ENCODE measurements around the gene GLB1L.
A peak's percentile ranks its signal among the peaks of the same experiment; 100 is the strongest.

Gene GLB1L

DNA sequence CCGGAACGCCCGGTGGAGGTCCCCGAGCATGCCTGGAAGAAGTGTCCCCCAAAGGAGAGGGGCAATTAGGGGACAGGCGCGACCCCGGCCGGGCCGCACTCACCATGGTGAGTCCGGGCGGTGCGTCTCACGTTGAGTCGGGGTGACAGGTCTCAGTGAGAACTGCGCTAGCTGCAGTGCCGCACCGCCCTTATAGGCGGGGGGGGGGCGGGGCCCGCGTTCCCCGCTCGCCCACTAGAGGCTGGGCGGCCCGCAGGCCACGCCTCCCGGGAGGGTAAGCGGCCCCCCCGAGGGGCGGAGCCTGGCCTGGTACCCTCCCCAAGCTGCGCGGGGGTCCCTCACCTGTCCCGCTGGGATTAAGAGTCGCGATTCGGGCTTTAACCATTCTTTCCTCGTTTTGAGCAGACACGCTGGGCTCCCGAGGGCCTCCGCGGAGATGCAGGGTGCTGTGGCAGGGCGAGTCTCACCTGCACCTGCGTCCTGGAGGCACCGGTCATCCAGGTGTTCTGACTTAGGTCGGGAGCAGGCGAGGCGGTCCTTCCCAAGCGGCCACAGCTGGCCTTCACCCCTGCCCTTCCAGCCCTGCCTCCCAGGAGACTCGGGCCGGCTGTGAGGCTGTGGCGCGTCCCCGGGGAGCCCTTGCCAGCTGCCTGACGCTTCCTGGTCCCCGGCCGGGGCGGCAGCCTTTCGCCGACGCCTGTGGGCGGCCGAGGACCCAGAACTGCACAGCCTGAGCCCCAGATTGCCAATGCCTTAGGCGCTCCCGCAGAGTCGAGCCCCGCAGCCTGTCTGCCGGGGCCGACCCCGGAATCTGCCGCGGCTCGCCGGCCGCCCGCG lies 8.7 kb upstream of the GLB1L start, which contains the start of gene TUBA4A:
TUBA4A (minus strand) TSS at position 166 of the 837 bp plus-strand sequence; CDS start at position 106, 60 bp downstream.
- DNase-seq (ENCODE audit: low read depth in 2 of 3, low spot score in 1 of 3): peak; percentile 76 to 83 (median 81)

- peak in 2 of 3 donors; percentile 32 to 40 for DNase-seq (ENCODE audit: low read depth in 2 of 3, low spot score in 1 of 3)
Observed at GRCh38 chr2:219252900-219253752, 7.9 kb upstream of the GLB1L start, which contains the start of gene TUBA4B. Gene TUBA4B (plus strand): TSS chr2:219253243. CDS start chr2:219253408, 165 bp downstream.

DNA sequence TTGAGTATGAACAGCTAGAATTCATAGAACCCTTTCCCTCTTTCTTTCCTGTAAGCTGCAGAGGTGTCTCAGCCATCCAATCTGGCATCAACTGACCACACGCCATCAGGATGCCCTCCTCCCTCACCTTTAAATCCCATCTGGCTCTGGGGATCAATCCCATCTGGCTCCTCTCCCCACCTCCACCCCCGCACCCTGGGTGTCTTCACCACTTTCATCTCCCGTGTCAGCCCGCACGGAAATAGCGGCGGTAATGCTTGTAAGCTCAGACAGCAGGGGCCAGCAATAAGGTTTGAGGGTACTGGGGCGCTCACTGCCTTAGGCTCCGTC lies 7.3 kb upstream of the GLB1L start:
- no peak for DNase-seq (ENCODE audit: low read depth in 2 of 3, low spot score in 1 of 3)

- no peak for DNase-seq (ENCODE audit: low read depth in 2 of 3, low spot score in 1 of 3)
Observed at GRCh38 chr2:219252084-219252483, 6.8 kb upstream of the GLB1L start.

GRCh38 chr2:219251656-219252055 lies 6.4 kb upstream of the GLB1L start:
- DNase-seq (ENCODE audit: low read depth in 2 of 3, low spot score in 1 of 3): no peak

DNA sequence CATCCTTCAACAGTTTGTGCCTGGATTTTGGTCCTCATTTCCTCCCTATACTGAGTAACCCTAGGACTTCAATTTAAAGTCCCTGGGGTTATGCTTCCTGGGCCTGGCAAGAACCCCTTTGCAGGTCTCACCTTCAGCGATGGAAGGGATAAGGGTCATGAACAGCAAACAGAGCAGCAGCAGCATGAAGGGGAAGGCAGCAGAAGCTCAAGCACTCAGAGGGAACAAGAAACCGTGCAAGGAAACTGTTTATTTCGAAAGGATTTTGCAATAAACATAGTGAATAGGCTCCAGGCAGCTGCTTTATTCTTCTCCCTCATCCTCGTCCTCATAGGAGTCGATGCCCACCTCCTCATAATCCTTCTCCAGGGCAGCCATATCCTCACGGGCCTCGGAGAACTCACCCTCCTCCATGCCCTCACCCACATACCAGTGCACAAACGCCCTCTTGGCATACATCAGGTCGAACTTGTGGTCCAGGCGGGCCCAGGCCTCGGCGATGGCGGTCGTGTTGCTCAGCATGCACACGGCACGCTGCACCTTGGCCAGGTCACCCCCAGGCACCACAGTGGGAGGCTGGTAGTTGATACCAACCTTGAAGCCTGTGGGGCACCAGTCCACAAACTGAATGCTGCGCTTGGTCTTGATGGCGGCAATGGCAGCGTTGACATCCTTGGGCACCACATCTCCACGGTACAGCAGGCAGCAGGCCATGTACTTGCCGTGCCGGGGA lies 5.0 kb upstream of the GLB1L start:
- no peak for DNase-seq (ENCODE audit: low read depth in 2 of 3, low spot score in 1 of 3)

DNA sequence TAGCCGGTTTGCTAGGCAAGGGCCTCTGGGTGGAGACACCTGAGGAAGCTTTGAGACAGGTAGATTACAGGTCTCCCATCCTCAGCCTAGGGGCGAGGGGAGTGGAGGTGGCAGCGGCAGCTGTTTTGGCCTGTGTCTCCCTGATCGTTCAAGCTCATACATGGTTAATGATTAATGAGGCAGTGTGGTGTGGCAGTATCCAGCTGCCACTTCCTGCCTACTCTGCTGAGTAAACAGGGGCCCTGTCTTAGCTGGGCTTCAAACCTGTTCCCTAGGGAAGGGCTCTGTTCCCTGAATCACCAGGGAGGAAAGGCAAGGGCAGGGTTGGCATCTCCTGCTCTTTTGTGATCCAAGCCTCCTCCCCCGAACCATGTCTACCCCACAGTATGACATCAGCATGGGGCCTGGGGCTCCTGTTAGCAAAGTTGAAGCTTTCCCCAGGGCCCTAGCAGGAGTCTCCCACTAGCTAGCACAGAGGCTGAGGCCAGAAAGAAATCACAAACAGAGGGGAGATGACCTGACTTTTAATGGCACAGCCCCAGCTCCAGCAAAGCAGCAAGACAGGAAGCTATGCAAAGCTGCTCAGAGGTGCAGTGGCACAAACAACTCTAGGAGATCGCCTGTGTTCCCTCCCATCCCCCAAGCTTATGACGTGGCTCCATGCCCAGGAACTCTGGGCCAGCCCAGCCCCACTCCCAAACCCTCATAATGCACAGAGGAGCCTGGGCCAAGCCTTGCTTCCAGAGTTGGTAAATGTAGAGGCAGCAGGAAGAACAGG lies 4.1 kb upstream of the GLB1L start:
- peak in 1 of 3 donors; percentile 27 for DNase-seq (ENCODE audit: low read depth in 2 of 3, low spot score in 1 of 3)

GRCh38 chr2:219248845-219249202 lies 3.6 kb upstream of the GLB1L start:
- DNase-seq (ENCODE audit: low read depth in 2 of 3, low spot score in 1 of 3): no peak

GRCh38 chr2:219247678-219248642 lies 2.7 kb upstream of the GLB1L start:
- DNase-seq (ENCODE audit: low read depth in 2 of 3, low spot score in 1 of 3): peak; percentile 34 to 54 (median 47)

DNA sequence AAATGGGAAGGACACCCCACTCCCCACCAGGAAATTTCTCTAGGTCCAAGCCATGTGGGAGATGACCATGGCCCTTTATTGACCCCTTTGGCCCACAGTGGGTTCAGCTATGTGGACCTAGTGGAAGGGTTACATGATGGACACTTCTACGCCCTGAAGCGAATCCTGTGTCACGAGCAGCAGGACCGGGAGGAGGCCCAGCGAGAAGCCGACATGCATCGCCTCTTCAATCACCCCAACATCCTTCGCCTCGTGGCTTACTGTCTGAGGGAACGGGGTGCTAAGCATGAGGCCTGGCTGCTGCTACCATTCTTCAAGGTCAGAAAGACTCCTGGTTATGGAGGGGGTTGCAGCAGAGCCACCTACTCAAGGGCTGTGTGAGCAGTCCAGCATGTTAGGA lies 1.3 kb upstream of the GLB1L start:
- DNase-seq (ENCODE audit: low read depth in 2 of 3, low spot score in 1 of 3): no peak

DNA sequence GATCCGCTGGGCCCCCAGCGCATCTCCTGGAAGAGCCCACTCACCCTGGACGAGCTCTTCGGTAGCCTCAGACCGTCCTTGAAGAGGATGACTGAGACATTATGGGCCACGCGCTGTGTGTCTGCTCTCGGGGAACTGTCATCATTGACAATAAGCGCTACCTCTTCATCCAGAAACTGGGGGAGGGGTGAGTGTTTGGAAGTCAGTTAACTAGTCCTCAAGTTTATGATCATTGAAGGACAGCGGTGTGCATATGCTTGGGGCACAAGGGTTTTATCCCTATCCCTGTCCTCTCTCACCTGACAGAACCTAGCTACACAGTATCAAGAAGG lies 621 bp upstream of the GLB1L start:
- DNase-seq (ENCODE audit: low read depth in 2 of 3, low spot score in 1 of 3): no peak

DNA sequence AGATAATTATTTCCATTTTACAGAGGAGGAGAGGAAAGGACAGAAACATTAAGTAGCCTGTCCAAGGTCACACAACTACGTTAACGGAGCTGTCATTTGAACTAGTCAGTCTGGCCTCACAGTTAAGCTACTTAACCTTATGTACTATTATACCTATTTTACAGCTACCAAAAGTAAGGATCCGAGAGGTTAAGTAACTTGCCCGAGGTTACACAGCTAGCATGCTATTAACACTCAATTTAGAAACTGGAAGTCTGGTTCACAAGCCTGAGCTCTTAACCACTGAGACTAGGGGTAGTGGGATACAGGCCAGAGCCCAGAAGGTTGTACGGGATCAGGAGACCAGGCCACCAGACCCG lies 476 bp downstream of the GLB1L start:
- no peak for DNase-seq (ENCODE audit: low read depth in 2 of 3, low spot score in 1 of 3)

- no peak for DNase-seq (ENCODE audit: low read depth in 2 of 3, low spot score in 1 of 3)
Observed at GRCh38 chr2:219243291-219243761, 1.9 kb downstream of the GLB1L start.

DNA sequence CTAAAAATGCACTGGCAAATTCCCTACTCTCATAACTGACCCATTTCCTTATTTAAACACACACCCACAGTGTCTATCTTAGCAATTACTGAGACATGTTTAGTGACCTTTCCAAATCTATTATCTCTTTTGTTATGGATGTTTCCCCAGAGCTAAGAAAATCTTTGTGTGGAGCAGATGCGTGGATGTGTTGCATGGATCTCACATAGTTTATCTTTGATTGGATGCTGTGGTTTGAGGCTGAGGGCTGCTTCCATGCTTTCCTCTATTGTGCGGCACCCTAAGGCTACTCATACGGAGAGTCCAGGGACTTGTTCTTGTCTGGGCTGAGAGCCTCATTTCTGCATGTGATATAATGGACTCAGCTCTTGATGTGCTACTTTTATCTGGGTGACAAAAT lies 10.9 kb downstream of the GLB1L start:
- DNase-seq (ENCODE audit: low read depth in 2 of 3, low spot score in 1 of 3): no peak

GRCh38 chr2:219230059-219230540 lies 15.1 kb downstream of the GLB1L start:
- peak; percentile 34 to 58 (median 42) for DNase-seq (ENCODE audit: low read depth in 2 of 3, low spot score in 1 of 3)

- DNase-seq (ENCODE audit: low read depth in 2 of 3, low spot score in 1 of 3): peak; percentile 97 to 98 (median 97)
Observed at GRCh38 chr2:219229305-219230058, 15.8 kb downstream of the GLB1L start, which contains the start of the genes ANKZF1 and ATG9A. Gene ANKZF1 (plus strand): TSS chr2:219229806. CDS start chr2:219230258, 452 bp downstream. Gene ATG9A (minus strand): TSS chr2:219229636. CDS start chr2:219228024, 1,612 bp downstream.

DNA sequence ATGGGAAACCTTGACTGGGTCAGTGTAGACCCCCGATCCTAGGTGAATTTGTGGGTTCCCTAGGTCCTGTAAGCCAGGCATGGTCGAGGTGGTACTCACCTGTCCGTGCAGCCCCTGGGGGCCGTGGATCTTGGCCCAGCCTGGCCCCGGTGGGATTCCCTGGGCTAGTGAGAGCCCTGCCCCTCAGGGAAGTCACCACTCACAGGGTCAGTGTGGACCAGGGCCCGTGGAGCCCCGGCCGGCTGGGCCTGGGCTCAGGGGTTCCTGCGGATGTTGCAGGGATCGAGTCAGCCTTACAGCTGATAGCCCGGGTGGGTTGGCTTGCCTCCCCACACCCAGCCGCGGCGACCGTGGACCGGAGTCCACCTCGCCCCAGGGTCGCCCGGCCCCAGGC lies 16.3 kb downstream of the GLB1L start:
- no peak for DNase-seq (ENCODE audit: low read depth in 2 of 3, low spot score in 1 of 3)

Data from stimulated activated CD4-positive, alpha-beta T cell treated with anti-CD3 and anti-CD28 coated beads, Interleukin-12 subunit alpha, Interleukin-12 subunit beta, amount 100 ng/mL, for 48 hours (primary cell).